NT2/D1 (cell line): Measurements from ENCODE around the gene ACBD5.

ENCODE experiments used
- YY1 ChIP-seq: IDR thresholded peaks from 2 replicates; pipeline ENCODE4 v1.6.1; 2011; ENCODE audit not compliant: insufficient read length, insufficient read depth
- ZNF274 ChIP-seq: IDR thresholded peaks from 2 replicates; pipeline ENCODE4 v1.6.1; 2011; ENCODE audit warnings: mild to moderate bottlenecking, low read depth, low read length

GRCh38 chr10:27153845-27154193 lies 86.8 kb downstream of the ACBD5 start:
- TF ChIP-seq ZNF274 = no peak
- no peak for TF ChIP-seq YY1
